Natural killer cell (primary cell): Measurements from ENCODE around the gene LZTS2. TPM values are rescaled to one million over a fixed set of nuclear protein-coding genes. Genes with fewer than 3 reads are reported as not detected.

Experiments
- ATAC-seq, 3 donors: fragments of 150-1000 bp in 2 of 3; fragments of 200-7000 bp in 1 of 3; cut with Tn5 transposase; 1 replicate in 1 of 3; 2 replicates in 2 of 3; pipeline ENCODE4 v1.10.0; 2021; ENCODE audit warnings: mild to moderate bottlenecking in 2 of 3, moderate library complexity in 2 of 3
- DNase-seq, 2 donors: peaks; one replicate each; pipeline versions ENCODE4 v3.0.0 to v3.0.0-alpha.2; 2013 to 2021; ENCODE audit warnings: mixed read lengths in 1 of 2
- H3K27ac ChIP-seq: one replicate; pipeline ENCODE4 v1.5.1; 2013; ENCODE audit warnings: mild to moderate bottlenecking, low read length
- H3K27me3 ChIP-seq: one replicate; pipeline ENCODE4 v1.6.1; 2013; ENCODE audit warnings: low read length; ENCODE audit not compliant: control insufficient read depth, insufficient read depth
- H3K36me3 ChIP-seq: one replicate; pipeline ENCODE4 v1.6.1; 2013; ENCODE audit warnings: low read length; ENCODE audit not compliant: control insufficient read depth, insufficient read depth
- H3K4me1 ChIP-seq: one replicate; pipeline ENCODE4 v1.6.1; 2013; ENCODE audit warnings: low read length; ENCODE audit not compliant: control insufficient read depth, insufficient read depth
- H3K4me3 ChIP-seq: one replicate; pipeline ENCODE4 v1.5.1; 2013; ENCODE audit warnings: low read length
- H3K9me3 ChIP-seq: one replicate; pipeline ENCODE4 v1.6.1; 2013; ENCODE audit warnings: low read length; ENCODE audit not compliant: control insufficient read depth, insufficient read depth
- H3K27ac Mint-ChIP-seq, 2 donors: one replicate each; pipeline ENCODE4 v1.8.0; 2022; ENCODE audit warnings: mild to moderate bottlenecking in 2 of 2, mixed read lengths in 2 of 2, moderate library complexity in 1 of 2
- H3K27me3 Mint-ChIP-seq, 2 donors: one replicate each; pipeline ENCODE4 v1.8.0; 2022; ENCODE audit warnings: low read depth in 2 of 2, mixed read lengths in 2 of 2
- H3K36me3 Mint-ChIP-seq: one replicate; pipeline ENCODE4 v1.8.0; 2022; ENCODE audit warnings: mixed read lengths
- H3K4me1 Mint-ChIP-seq, 2 donors: one replicate each; pipeline ENCODE4 v1.8.0; 2022; ENCODE audit warnings: mixed read lengths in 2 of 2
- H3K4me3 Mint-ChIP-seq: one replicate; pipeline ENCODE4 v1.8.0; 2022; ENCODE audit warnings: mild to moderate bottlenecking, moderate library complexity, mixed read lengths
- H3K9me3 Mint-ChIP-seq, 2 donors: one replicate each; pipeline ENCODE4 v1.8.0; 2022; ENCODE audit warnings: mixed read lengths in 2 of 2
- WGBS: methylation state at CpG from one replicate; pipeline ENCODE4 v1.1.7; 2013; ENCODE audit warnings: missing lambda C conversion rate; ENCODE audit not compliant: insufficient coverage; 5-methylcytosine and 5-hydroxymethylcytosine counted together
- intact Hi-C: fragments of 100-400 bp; cut with micrococcal nuclease; formaldehyde crosslinking; loops from one replicate; pipeline ENCODE4 v1.14.2; 2022
- total RNA-seq, 4 donors: library from RNA; stranded (reverse); fragments of 120-200 nt in 1 of 4; gene quantifications; one replicate each; pipeline versions ENCODE4 v1.2.3 to v1.2.4, GENCODE V29; 2013 to 2022
- TF ChIP-seq, protein P1 (sequence below): fragments of 200-600 bp; IDR thresholded peaks from one replicate; pipeline ENCODE4 v1.8.0; 2022; ENCODE audit warnings: antibody characterized with exemption

The LZTS2 gene
- total RNA-seq, 3 donors from 2014 or later (not counting 1 experiment from before 2014, with no cell fraction given): 8.0 to 16.1 (median 11.7) TPM

DNA sequence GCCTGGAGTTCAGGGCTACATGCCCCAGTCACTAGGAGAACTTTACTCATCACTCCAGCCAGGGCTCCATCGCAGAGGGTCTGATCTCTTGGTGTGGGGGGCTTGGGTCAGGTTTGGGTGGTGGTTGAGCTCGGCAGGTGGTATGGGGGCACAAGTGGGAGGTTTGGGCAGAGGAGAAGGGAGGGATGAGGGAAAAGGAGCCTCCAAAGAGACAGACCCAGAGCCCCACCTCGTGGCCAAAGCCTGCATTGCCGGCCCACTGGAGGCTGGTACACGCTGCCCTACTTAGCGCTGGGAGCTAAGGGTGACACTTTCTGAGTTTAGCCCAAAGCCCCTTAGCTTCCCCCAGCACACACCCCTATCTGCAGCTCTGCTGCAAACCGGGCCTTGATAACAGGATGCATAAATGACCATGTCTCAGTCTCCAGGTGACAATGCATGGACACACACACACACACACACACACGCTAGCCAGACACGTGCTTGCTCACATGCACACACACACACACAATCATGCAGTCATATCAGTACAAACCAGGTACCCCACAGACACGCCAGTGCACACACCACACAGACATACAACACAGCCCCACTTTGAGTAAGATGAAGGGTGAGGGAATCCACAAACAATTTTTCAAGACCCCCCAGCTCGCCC, 14.7 kb downstream of the LZTS2 start:
- H3K4me1 ChIP-seq: peaks cover 19% of the 10 kb centered on the region
- no peak overlapping the region for H3K4me3 ChIP-seq
- ATAC-seq: peak; percentile 63 to 73 (median 72)
- peaks cover 33 to 43% of the 10 kb centered on the region in 2 donors for H3K27me3 Mint-ChIP-seq
- H3K27ac ChIP-seq: no peak overlapping the region
- peaks cover 15% of the 10 kb centered on the region for H3K27me3 ChIP-seq
- no peak overlapping the region for H3K4me3 Mint-ChIP-seq
- peaks cover 10 to 28% of the 10 kb centered on the region in 2 donors for H3K4me1 Mint-ChIP-seq
- no peaks in the 10 kb centered on the region for H3K36me3 Mint-ChIP-seq
- H3K27ac Mint-ChIP-seq: no peak overlapping the region
- peak; percentile 73 to 84 for DNase-seq
- H3K9me3 ChIP-seq: no peaks in the 10 kb centered on the region
- no peaks in the 10 kb centered on the region for H3K36me3 ChIP-seq
- H3K9me3 Mint-ChIP-seq: no peaks in the 10 kb centered on the region
- intact Hi-C loops: loop anchor here (1.0 to 5.0 kb wide), 2 partner anchors 15 to 342 kb away; partner anchors contain the start of gene LZTS2
- WGBS: 23% methylated on average over 10 of the region's 11 CpGs
- TF ChIP-seq, protein P1, sequence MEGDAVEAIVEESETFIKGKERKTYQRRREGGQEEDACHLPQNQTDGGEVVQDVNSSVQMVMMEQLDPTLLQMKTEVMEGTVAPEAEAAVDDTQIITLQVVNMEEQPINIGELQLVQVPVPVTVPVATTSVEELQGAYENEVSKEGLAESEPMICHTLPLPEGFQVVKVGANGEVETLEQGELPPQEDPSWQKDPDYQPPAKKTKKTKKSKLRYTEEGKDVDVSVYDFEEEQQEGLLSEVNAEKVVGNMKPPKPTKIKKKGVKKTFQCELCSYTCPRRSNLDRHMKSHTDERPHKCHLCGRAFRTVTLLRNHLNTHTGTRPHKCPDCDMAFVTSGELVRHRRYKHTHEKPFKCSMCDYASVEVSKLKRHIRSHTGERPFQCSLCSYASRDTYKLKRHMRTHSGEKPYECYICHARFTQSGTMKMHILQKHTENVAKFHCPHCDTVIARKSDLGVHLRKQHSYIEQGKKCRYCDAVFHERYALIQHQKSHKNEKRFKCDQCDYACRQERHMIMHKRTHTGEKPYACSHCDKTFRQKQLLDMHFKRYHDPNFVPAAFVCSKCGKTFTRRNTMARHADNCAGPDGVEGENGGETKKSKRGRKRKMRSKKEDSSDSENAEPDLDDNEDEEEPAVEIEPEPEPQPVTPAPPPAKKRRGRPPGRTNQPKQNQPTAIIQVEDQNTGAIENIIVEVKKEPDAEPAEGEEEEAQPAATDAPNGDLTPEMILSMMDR: peak; percentile 76

DNA sequence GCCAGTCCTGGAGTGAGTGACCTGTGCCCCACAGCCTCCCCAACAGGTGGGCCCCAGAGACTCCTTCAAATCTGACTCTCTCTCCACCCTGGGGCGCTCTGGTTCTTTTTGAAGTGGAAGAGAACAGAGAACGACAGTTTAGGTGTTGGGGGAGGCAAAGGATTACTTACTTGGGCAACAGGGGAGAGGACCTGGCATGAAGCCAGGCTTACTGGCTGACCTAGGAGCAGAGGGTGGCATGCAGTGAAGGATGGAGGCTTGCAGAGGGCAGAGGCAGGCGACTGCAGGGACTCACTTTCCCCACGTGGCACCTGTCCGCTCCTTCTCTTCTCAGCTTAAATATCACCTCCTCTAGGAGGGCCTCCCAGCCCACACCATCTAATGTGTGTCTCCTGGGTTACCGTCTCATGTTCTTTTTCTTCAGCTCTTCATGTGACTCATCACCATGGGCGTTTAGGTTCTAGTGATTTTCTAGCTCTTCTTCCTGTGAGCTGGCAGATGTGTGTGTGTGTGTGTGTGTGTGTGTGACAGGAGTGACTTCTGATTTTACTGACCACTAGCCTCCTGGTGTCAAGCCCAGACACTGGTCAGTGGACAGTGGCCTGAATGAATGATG, 15.5 kb downstream of the LZTS2 start:
- Histone ChIP-seq H3K27ac (no peak overlapping the region), H3K9me3 (no peaks in the 10 kb centered on the region), H3K36me3 (no peaks in the 10 kb centered on the region), H3K4me3 (no peak overlapping the region), H3K27me3 (peaks cover 15% of the 10 kb centered on the region), H3K4me1 (peaks cover 19% of the 10 kb centered on the region)
- ATAC-seq (no peak), DNase-seq (no peak)
- H3K36me3 Mint-ChIP-seq: no peaks in the 10 kb centered on the region
- H3K4me1 Mint-ChIP-seq: peaks cover 10 to 28% of the 10 kb centered on the region in 2 donors
- 66% methylated on average over 6 of the region's 7 CpGs for WGBS
- TF ChIP-seq, protein P1: no peak
- no peak overlapping the region for H3K27ac Mint-ChIP-seq
- H3K27me3 Mint-ChIP-seq: peaks cover 37 to 46% of the 10 kb centered on the region in 2 donors
- no peaks in the 10 kb centered on the region for H3K9me3 Mint-ChIP-seq
- H3K4me3 Mint-ChIP-seq: no peak overlapping the region
- intact Hi-C loops: loop anchor here (1.0 to 5.0 kb wide), 2 partner anchors 16 to 343 kb away; partner anchors contain the start of gene LZTS2

DNA sequence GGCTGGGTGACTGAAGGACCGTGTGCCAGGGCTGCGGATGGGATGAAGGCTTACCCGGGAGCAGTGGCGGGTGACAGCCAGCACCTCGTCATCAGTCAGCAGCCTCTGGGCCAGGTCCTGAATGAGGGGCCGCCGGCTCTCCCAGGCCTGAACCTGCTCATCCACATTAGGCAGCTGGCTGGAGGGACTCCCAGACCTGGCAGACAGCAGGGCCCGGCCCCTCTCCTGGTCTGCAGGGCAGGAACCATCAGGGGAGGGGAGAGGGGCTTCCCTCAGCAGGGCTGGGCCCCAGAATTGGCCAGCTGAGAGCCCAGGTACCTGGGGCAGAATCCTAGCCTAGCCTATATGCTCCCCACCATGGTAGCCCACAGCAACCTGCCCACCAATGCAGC, 16.0 kb downstream of the LZTS2 start:
- Histone ChIP-seq H3K9me3 (no peaks in the 10 kb centered on the region), H3K27me3 (peaks cover 15% of the 10 kb centered on the region), H3K4me1 (peaks cover 19% of the 10 kb centered on the region), H3K27ac (no peak overlapping the region), H3K36me3 (no peaks in the 10 kb centered on the region), H3K4me3 (no peak overlapping the region)
- WGBS: 93% methylated on average over 8 of the region's 8 CpGs
- H3K9me3 Mint-ChIP-seq: no peaks in the 10 kb centered on the region
- peaks cover 10 to 28% of the 10 kb centered on the region in 2 donors for H3K4me1 Mint-ChIP-seq
- no peak overlapping the region for H3K27ac Mint-ChIP-seq
- TF ChIP-seq, protein P1: no peak
- H3K4me3 Mint-ChIP-seq: no peak overlapping the region
- peaks cover 37 to 46% of the 10 kb centered on the region in 2 donors for H3K27me3 Mint-ChIP-seq
- intact Hi-C loops: no loop called here
- DNase-seq: no peak
- no peak for ATAC-seq
- no peaks in the 10 kb centered on the region for H3K36me3 Mint-ChIP-seq
